SHP77 treated with DMSO at 0.1 percent for 48 hours (cell line): ENCODE data around the gene E4F1.
"Not testable (repeated sequence)": the region's sequence is repeated elsewhere in the genome, so short reads cannot be mapped to it uniquely, and the experiment has no call there.

Experiments
- DNase-seq: peaks from one replicate; lab custom pipeline; 2025; lab: John Stamatoyannopoulos, UW

The E4F1 gene

DNA sequence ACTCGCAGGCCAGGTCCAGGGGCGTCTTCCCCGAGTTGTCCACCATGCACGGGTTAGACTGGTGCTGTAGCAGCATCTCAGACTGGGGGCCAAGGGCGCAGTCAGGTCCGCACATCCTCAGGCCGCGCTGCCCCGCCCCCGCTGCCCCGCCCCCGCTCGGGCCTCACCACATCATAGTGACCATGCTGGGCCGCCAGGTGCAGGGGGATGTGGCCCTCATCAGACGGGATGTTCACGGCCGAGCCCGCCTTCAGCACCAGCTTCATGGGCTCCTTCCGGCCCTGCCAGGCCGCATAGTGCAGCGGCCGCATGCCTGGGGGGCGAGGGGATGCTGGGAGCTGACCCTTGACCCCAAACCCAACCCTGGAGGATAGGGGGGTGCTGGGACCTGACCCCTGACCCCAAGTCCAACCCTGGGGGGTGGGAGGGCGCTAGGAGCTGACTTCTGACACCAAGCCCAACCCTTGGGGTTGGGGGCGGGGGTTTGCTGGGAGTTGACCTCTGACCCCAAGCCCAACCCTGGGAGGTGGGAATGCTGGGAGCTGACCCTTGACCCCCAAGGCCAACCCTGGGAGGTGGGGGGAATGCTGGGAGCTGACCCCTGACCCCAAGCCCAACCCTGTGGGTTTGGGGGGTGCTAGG, 34.0 kb upstream of the E4F1 start:
- DNase-seq = no peak

- no peak for DNase-seq
Observed at GRCh38 chr16:2190002-2190658, 33.3 kb upstream of the E4F1 start.

DNA sequence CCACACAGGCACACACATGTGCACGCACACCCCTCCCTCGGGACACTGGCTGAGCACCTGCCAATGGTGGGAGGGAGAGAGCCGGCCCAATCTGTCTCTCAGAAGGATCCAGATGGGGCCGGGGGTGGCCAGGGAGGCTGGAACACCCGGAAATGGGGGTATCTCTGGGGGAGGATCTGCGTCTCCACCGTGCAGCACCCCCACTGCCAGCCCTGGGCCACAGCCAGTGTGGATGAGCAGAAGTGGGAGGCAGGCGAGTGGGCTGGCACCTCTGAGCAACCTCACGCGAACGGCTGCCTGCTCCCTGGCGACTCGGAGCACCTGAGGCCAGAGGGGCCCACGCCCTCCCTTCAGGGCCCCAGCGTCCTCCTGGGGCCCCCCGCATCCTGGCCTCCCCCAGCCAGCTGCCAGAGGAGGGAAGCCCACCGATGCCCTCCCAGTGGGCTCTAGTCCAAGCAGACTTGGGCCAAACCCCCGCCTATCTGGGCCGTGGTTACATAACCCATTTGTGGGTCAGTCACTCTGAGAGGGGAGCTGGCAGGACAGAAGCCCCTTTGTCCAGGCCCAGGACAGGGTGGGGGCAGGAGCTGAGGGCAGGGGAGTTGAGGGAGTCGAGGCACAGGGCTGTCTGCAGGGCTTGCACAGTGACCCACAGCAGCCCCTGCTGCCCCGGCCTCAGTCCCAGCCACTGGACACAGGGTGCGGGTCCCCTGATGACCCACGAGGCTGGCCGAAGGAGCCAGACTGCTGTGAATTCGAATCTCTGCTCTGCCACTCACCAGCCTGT, 32.5 kb upstream of the E4F1 start:
- DNase-seq = no peak

DNA sequence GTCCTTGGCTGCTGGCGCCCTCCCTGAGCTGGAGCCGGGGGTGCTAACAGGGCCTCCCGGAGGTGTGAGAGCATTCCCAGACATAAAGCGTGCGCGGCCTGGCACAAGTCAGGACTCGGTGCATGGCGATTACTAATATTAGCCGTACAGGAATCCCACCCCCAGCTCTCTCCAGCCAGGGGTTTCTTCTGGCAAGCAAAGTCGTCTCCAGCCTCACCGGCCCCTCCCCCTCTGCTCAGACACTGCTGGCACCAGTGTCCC, 32.0 kb upstream of the E4F1 start:
- no peak for DNase-seq

GRCh38 chr16:2194166-2194834, 29.1 kb upstream of the E4F1 start:
- no peak for DNase-seq

DNA sequence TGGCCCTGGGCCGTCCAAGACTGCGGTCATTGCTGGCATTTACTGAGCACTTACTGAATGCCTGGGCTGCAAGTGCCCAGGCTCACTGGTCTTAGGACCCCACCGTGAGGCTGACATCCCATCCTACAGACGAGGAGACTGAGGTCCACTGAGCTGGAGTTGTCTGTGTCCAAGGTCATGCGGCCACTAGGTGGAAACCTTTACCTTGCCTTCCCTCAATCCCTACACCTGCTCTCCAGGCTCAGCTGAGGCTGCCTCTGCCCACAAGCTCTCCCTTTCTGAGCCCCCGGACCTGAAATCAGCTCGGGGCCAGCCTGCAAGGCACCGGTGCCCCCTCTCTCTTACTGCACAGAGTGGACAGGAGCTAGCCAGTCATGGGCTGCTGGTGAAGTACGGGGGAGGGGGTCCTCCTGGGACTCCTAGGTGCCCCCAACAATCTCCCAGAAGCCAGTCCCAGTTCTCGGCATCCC, 28.5 kb upstream of the E4F1 start:
- peak; percentile 37 for DNase-seq

- no peak for DNase-seq
Observed at GRCh38 chr16:2195322-2196161, 27.8 kb upstream of the E4F1 start.

- no peak for DNase-seq
Observed at GRCh38 chr16:2196162-2196980, 27.0 kb upstream of the E4F1 start, which contains the start of gene CASKIN1. CASKIN1 (minus strand) TSS chr16:2196605; CDS start chr16:2196432, 173 bp downstream.

DNA sequence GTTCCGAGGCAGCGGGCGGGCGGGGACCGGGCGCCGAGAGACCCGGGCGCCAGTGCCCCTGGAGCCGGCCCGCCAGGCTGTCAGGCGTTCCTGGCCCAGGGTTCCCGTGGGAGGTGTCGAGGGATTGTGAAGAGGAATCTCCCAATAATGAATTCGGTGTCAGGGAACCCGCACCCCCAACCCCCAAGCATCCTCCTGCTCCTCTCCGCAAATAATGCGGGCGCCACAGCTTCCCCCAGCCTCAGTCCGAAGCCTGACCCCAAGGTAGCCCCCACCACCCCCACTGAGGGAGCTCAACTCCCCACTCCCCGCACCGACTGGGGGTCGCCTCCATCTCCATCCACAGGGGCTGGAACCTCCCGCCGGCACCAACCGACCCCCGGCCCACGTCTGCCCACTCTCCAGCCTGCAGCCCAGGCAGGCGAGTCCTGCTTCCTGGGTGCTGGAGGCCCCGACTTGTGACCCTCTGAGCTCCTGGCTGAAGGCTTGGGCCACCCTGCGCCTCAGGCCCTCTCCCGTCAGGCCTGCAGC, 26.3 kb upstream of the E4F1 start:
- no peak for DNase-seq

DNA sequence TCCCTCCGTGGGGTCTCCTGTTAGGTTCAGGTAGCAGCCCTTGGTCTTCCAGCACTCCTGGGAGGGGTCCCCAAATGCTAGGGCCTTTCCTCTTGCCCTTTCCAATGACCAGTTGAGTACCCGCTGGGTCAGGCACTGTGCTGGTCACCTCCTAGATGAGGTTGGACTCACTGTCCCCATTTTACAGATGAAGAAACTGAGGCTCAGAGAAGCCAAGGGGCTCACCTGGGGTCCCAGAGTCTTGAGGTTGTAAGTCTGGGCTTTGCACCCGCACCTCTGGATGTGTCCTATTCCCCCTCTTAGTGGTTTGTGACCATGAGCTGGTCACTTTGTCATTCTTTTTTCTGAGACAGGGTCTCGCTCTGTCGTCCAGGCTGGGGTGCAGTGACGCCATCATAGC, 25.6 kb upstream of the E4F1 start:
- DNase-seq = no peak

- no peak for DNase-seq
Observed at GRCh38 chr16:2198283-2198682, 25.1 kb upstream of the E4F1 start.

GRCh38 chr16:2199095-2199494, 24.3 kb upstream of the E4F1 start:
- no peak for DNase-seq

- no peak for DNase-seq
Observed at GRCh38 chr16:2199621-2200139, 23.7 kb upstream of the E4F1 start.

GRCh38 chr16:2200313-2200712, 23.1 kb upstream of the E4F1 start:
- DNase-seq = no peak

DNA sequence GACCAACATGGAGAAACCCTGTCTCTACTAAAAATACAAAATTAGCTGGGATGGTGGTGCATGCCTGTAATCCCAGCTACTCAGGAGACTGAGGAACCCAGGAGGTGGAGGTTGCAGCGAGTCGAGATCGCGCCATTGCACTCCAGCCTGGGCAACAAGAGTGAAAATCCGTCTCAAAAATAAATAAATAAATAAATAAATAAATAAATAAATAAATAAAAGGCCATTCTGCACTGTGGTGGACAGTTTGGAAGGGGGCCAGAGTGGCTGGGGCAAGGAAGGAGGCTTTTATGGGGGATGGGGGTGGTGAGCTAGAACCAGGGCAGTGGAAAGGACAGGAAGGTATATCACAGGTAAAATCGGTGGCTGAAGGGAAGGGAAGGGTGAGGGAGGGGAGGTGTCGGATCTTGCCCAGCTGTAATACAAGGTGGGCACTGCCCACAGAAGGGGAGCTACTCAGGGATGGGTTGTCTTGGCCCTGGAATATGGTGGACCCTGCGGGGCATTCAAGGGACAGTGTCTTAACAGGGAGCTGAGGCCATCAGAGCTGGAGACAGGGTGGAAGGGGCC, 20.2 kb upstream of the E4F1 start:
- DNase-seq = not testable (repeated sequence)

GRCh38 chr16:2204416-2205103, 18.8 kb upstream of the E4F1 start:
- no peak for DNase-seq

- peak; percentile 67 for DNase-seq
Observed at GRCh38 chr16:2205104-2205966, 18.1 kb upstream of the E4F1 start, which contains the start of gene MLST8. MLST8 (plus strand) TSS chr16:2205454; CDS start chr16:2206086, 632 bp downstream.

DNA sequence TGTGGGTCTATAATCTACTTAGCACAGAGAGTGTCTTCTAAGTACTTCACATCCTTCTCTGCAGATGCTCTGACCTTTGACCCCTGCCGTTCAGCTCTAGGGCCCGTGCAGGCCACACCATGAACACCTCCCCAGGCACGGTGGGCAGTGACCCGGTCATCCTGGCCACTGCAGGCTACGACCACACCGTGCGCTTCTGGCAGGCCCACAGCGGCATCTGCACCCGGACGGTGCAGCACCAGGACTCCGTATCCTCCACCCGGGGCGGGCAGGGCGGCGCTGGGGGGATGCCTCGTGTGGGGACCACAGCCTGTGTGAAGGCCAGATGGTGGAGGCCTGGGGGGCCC, 17.5 kb upstream of the E4F1 start:
- no peak for DNase-seq

DNA sequence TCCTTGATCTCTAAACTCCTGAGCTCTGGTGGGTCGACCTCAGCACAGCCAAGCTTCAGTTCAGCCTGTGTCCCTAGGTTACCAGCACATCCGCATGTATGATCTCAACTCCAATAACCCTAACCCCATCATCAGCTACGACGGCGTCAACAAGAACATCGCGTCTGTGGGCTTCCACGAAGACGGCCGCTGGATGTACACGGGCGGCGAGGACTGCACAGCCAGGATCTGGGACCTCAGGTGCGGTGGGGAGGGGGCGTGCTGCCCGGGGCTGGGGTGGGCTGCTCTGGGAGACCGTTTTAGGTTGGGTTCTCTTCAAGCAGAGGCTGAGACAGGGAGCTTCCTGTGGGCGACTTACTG, 17.0 kb upstream of the E4F1 start:
- no peak for DNase-seq
